Lung (tissue), 12 donors: ENCODE data around the gene TBC1D3B. TPM values are rescaled to one million over a fixed set of nuclear protein-coding genes. Genes with fewer than 3 reads are reported as not detected.
"Not testable (repeated sequence)": the region's sequence is repeated elsewhere in the genome, so short reads cannot be mapped to it uniquely, and the experiment has no call there.

ENCODE experiments used
- ATAC-seq: fragments of 200-7000 bp; cut with Tn5 transposase; one replicate; pipeline ENCODE4 v1.9.1; 2020; ENCODE audit warnings: moderate number of reproducible peaks; ENCODE audit not compliant: insufficient read depth, low FRiP score
- DNase-seq, 3 donors: peaks; one replicate each; pipeline ENCODE4 v3.0.0-alpha.2; 2013 to 2017
- H3K27ac ChIP-seq, 2 donors: one replicate each; pipeline ENCODE4 v1.5.1; 2013; ENCODE audit warnings: mild to moderate bottlenecking in 2 of 2, moderate library complexity in 2 of 2, control low read depth in 1 of 2, inconsistent platforms in 1 of 2, low read depth in 1 of 2, low read length in 1 of 2
- H3K27me3 ChIP-seq, 3 donors: one replicate each; pipeline ENCODE4 v1.5.1; 2013; ENCODE audit warnings: low read length in 2 of 3; ENCODE audit not compliant: control insufficient read depth in 3 of 3, insufficient read depth in 3 of 3
- H3K36me3 ChIP-seq, 4 donors: one replicate each; pipeline ENCODE4 v1.5.1; 2013; ENCODE audit warnings: low read length in 4 of 4, mild to moderate bottlenecking in 1 of 4, moderate library complexity in 1 of 4; ENCODE audit not compliant: control insufficient read depth in 4 of 4, insufficient read depth in 4 of 4
- H3K4me1 ChIP-seq, 5 donors: one replicate each; pipeline ENCODE4 v1.5.1; 2013; ENCODE audit warnings: low read length in 5 of 5, mild to moderate bottlenecking in 2 of 5, moderate library complexity in 1 of 5; ENCODE audit not compliant: control insufficient read depth in 5 of 5, insufficient read depth in 5 of 5
- H3K4me3 ChIP-seq: one replicate; pipeline ENCODE4 v1.5.1; 2013; ENCODE audit warnings: mild to moderate bottlenecking, control low read depth, moderate library complexity
- H3K9ac ChIP-seq, 2 donors: one replicate each; pipeline ENCODE4 v1.5.1; 2013; ENCODE audit warnings: low read length in 2 of 2, control low read depth in 1 of 2; ENCODE audit not compliant: insufficient read depth in 1 of 2
- H3K9me3 ChIP-seq, 4 donors: one replicate each; pipeline ENCODE4 v1.5.1; 2013; ENCODE audit warnings: low read length in 3 of 4, mild to moderate bottlenecking in 1 of 4, moderate library complexity in 1 of 4; ENCODE audit not compliant: control insufficient read depth in 4 of 4, insufficient read depth in 3 of 4
- WGBS, 2 donors: extraction: QIAGEN DNeasy Blood & Tissue Kit; methylation state at CpG; one replicate each; pipeline ENCODE4 v1.1.7; 2013; 5-methylcytosine and 5-hydroxymethylcytosine counted together
- polyA plus RNA-seq, 2 donors: library from polyadenylated mRNA; stranded (reverse); fragments of 200-250 nt; gene quantifications; one replicate each; pipeline ENCODE4 v1.2.1, GENCODE V29; 2013
- total RNA-seq, 2 donors: library from RNA; depleted of rRNA in 1 of 2; stranded (reverse); fragments of >200 nt in 1 of 2; gene quantifications; one replicate each; pipeline ENCODE4 v1.2.1, GENCODE V29; 2014 to 2021
- TF ChIP-seq, protein P1 (sequence below): IDR thresholded peaks from 2 replicates; pipeline ENCODE4 v1.5.1; 2012; ENCODE audit warnings: mild to moderate bottlenecking; ENCODE audit errors: control extremely low read depth, extremely low read depth
- donor health status: control.
- donor health status: control.
- donor health status: Bipolar disorder and iron deficiency.
- donor health status: healthy.
- donor health status: DM: yes; HTN: yes; CAD: no.

TBC1D3B gene
- total and polyA plus RNA-seq, 4 donors = 1.6 to 7.5 (median 3.0) TPM

GRCh38 chr17:36214918-36215317, 38.5 kb upstream of the TBC1D3B start:
- H3K27me3 ChIP-seq = peaks cover 0 to 10% (median 0%) of the 10 kb centered on the region in 3 donors

DNA sequence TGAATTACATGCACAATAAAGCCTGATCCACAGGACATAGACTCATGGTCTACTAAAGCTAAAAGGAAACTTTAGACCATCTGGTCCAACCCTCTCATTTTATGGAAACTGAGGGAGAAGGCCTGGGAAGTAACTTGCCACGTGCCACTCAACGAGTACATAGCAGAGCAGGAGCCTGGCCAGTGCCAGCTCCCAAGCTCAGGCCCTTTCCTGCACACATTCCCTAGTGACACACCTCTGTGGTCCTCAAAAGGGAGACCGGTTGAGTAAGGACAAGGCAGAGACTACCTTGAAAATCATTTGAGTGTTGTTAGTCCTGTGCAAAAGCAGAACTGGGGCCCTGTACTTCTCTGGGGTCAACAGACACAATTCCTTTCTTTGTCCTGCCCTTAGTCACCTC, 37.3 kb upstream of the TBC1D3B start:
- Histone ChIP-seq H3K9ac (no peak overlapping the region), H3K27me3 (peaks cover 0 to 10% (median 0%) of the 10 kb centered on the region in 3 donors), H3K4me3 (no peak overlapping the region), H3K27ac (no peak overlapping the region), H3K36me3 (no peaks in the 10 kb centered on the region), H3K9me3 (no peaks in the 10 kb centered on the region), H3K4me1 (peaks cover 0 to 1% (median 0%) of the 10 kb centered on the region in 5 donors)
- TF ChIP-seq, protein P1, sequence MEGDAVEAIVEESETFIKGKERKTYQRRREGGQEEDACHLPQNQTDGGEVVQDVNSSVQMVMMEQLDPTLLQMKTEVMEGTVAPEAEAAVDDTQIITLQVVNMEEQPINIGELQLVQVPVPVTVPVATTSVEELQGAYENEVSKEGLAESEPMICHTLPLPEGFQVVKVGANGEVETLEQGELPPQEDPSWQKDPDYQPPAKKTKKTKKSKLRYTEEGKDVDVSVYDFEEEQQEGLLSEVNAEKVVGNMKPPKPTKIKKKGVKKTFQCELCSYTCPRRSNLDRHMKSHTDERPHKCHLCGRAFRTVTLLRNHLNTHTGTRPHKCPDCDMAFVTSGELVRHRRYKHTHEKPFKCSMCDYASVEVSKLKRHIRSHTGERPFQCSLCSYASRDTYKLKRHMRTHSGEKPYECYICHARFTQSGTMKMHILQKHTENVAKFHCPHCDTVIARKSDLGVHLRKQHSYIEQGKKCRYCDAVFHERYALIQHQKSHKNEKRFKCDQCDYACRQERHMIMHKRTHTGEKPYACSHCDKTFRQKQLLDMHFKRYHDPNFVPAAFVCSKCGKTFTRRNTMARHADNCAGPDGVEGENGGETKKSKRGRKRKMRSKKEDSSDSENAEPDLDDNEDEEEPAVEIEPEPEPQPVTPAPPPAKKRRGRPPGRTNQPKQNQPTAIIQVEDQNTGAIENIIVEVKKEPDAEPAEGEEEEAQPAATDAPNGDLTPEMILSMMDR = no peak
- whole genome bisulfite sequencing, 2 donors = 78 to 80% methylated on average over 3 of the region's 3 CpGs
- DNase-seq (no peak), ATAC-seq (no peak)

More at GRCh38 chr17:36214918-36215317, 38.5 kb upstream of the TBC1D3B start:
- H3K9ac ChIP-seq = no peak overlapping the region
- TF ChIP-seq, protein P1 = no peak
- no peak overlapping the region for H3K4me3 ChIP-seq
- peaks cover 0 to 6% (median 0%) of the 10 kb centered on the region in 4 donors for H3K9me3 ChIP-seq
- ATAC-seq (no peak), DNase-seq (no peak)
- H3K27ac ChIP-seq = no peak overlapping the region
- H3K36me3 ChIP-seq = no peaks in the 10 kb centered on the region
- peaks cover 0 to 1% (median 0%) of the 10 kb centered on the region in 5 donors for H3K4me1 ChIP-seq

DNA sequence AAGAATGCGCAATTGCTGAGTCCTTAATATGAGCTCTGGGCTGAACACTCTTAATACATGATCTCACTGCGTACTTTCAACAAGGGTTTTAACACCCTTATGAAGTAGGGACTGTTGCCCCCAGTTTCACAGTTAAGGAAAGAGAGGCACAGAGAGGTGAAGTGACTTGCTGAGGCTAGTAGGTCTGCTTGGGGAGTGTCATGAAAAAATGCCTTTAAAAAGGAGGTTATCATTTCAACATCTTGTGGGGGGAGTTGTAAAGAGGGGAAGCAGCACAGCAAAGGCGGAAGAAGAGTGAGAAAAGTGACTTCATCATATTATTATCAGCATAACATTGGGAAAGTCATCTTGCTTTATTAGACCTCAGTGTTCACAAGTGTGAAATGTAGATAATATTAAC, 36.5 kb upstream of the TBC1D3B start:
- TF ChIP-seq, protein P1 = no peak
- no peak for ATAC-seq
- WGBS, 2 donors = 75 to 80% methylated on average over 3 of the region's 3 CpGs

GRCh38 chr17:36212272-36212605, 35.8 kb upstream of the TBC1D3B start:
- no peak overlapping the region for H3K27ac ChIP-seq
- peaks cover 0 to 10% (median 0%) of the 10 kb centered on the region in 3 donors for H3K27me3 ChIP-seq
- WGBS, 2 donors = 36 to 96% methylated on average over 3 to 4 of the region's 4 CpGs
- DNase-seq (no peak), ATAC-seq (no peak)
- TF ChIP-seq, protein P1 = no peak
- H3K36me3 ChIP-seq = no peaks in the 10 kb centered on the region
- H3K4me1 ChIP-seq = peaks cover 0 to 1% (median 0%) of the 10 kb centered on the region in 5 donors
- no peaks in the 10 kb centered on the region for H3K9me3 ChIP-seq
- no peak overlapping the region for H3K4me3 ChIP-seq
- no peak overlapping the region for H3K9ac ChIP-seq

More for the DNA sequence above, 36.5 kb upstream of the TBC1D3B start:
- DNase-seq = no peak
- peaks cover 0 to 10% (median 0%) of the 10 kb centered on the region in 3 donors for H3K27me3 ChIP-seq
- no peak overlapping the region for H3K27ac ChIP-seq
- no peaks in the 10 kb centered on the region for H3K36me3 ChIP-seq
- H3K9ac ChIP-seq = no peak overlapping the region
- no peak overlapping the region for H3K4me3 ChIP-seq
- H3K9me3 ChIP-seq = no peaks in the 10 kb centered on the region
- H3K4me1 ChIP-seq = peaks cover 0 to 1% (median 0%) of the 10 kb centered on the region in 5 donors

- ATAC-seq, H3K9me3 ChIP-seq, H3K36me3 ChIP-seq, H3K4me3 ChIP-seq, H3K4me1 ChIP-seq, H3K9ac ChIP-seq, H3K27me3 ChIP-seq, DNase-seq, H3K27ac ChIP-seq: not testable (repeated sequence)
- 21 to 49% methylated on average over 5 to 10 of the region's 10 CpGs for WGBS, 2 donors
Observed at GRCh38 chr17:36211484-36212271, 35.2 kb upstream of the TBC1D3B start.
